HepG2 (cell line): ENCODE measurements around the gene RREB1. TPM values are rescaled to one million over a fixed set of nuclear protein-coding genes. Genes with fewer than 3 reads are reported as not detected.
A peak's percentile ranks its signal among the peaks of the same experiment; 100 is the strongest.

Experiments used
- CCDC6 ChIP-seq: sonication (generic); formaldehyde crosslinking; IDR thresholded peaks from 2 replicates; pipeline ENCODE4 v1.8.1; 2022; ENCODE audit warnings: mild to moderate bottlenecking, missing genetic modification reagents, moderate library complexity
- FLYWCH1 ChIP-seq: sonication (generic); formaldehyde crosslinking; IDR thresholded peaks from 2 replicates; pipeline ENCODE4 v1.8.1; 2023; ENCODE audit warnings: mild to moderate bottlenecking, missing genetic modification reagents
- FOXC1 ChIP-seq: sonication (generic); formaldehyde crosslinking; IDR thresholded peaks from 2 replicates; pipeline ENCODE4 v1.8.0; 2022; ENCODE audit warnings: mild to moderate bottlenecking, missing genetic modification reagents, borderline replicate concordance
- FOXO1 ChIP-seq: sonication (generic); formaldehyde crosslinking; IDR thresholded peaks from 2 replicates; pipeline ENCODE4 v1.4.0; 2020; ENCODE audit warnings: missing genetic modification reagents
- KLF9 ChIP-seq: IDR thresholded peaks from 2 replicates; pipeline ENCODE4 v1.6.1; 2016; ENCODE audit warnings: low read depth
- MXD4 ChIP-seq: IDR thresholded peaks from 2 replicates; pipeline ENCODE4 v1.6.1; 2016; ENCODE audit warnings: mild to moderate bottlenecking, missing biosample characterization, missing genetic modification reagents
- NAIF1 ChIP-seq: sonication (generic); formaldehyde crosslinking; IDR thresholded peaks from 2 replicates; pipeline ENCODE4 v1.5.0; 2020; ENCODE audit warnings: mild to moderate bottlenecking, missing genetic modification reagents, borderline replicate concordance
- NFE2 ChIP-seq: sonication (generic); formaldehyde crosslinking; IDR thresholded peaks from 2 replicates; pipeline ENCODE4 v1.4.0; 2020; ENCODE audit warnings: missing genetic modification reagents
- PITX1 ChIP-seq: sonication (generic); formaldehyde crosslinking; IDR thresholded peaks from 2 replicates; pipeline ENCODE4 v1.5.1; 2020; ENCODE audit warnings: mild to moderate bottlenecking, missing genetic modification reagents
- RBAK ChIP-seq: sonication (generic); formaldehyde crosslinking; IDR thresholded peaks from 2 replicates; pipeline ENCODE4 v1.5.1; 2020; ENCODE audit warnings: mild to moderate bottlenecking, missing genetic modification reagents
- TGIF2 ChIP-seq: IDR thresholded peaks from 2 replicates; pipeline ENCODE4 v1.6.1; 2016; ENCODE audit warnings: control low read depth, missing compliant biosample characterization
- ZBTB38 ChIP-seq: sonication (generic); formaldehyde crosslinking; IDR thresholded peaks from 2 replicates; pipeline ENCODE4 v1.5.1; 2020; ENCODE audit warnings: mild to moderate bottlenecking, missing genetic modification reagents
- ZFP37 ChIP-seq: sonication (generic); formaldehyde crosslinking; IDR thresholded peaks from 2 replicates; pipeline ENCODE4 v1.4.0; 2020; ENCODE audit warnings: missing genetic modification reagents, borderline replicate concordance
- ZNF205 ChIP-seq: IDR thresholded peaks from 2 replicates; pipeline ENCODE4 v1.6.1; 2018; ENCODE audit warnings: missing biosample characterization, missing genetic modification reagents
- ZNF292 ChIP-seq: sonication (generic); formaldehyde crosslinking; IDR thresholded peaks from 2 replicates; pipeline ENCODE4 v1.8.1; 2022; ENCODE audit warnings: mild to moderate bottlenecking, low read depth, missing genetic modification reagents, borderline replicate concordance
- ZNF891 ChIP-seq: sonication (generic); formaldehyde crosslinking; IDR thresholded peaks from 2 replicates; pipeline ENCODE4 v1.5.0; 2020; ENCODE audit warnings: mild to moderate bottlenecking, missing genetic modification reagents
- ZSCAN21 ChIP-seq: sonication (generic); formaldehyde crosslinking; IDR thresholded peaks from 2 replicates; pipeline ENCODE4 v1.8.0; 2022; ENCODE audit warnings: mild to moderate bottlenecking, missing genetic modification reagents, moderate library complexity, borderline replicate concordance
- polyA plus RNA-seq, 8 experiments: library from polyadenylated mRNA; depleted of rRNA in 3 of 8; stranded (reverse) in 7 of 8; unstranded in 1 of 8; fragments of >200 nt; fragmentation: Illumina TruSeq in 4 of 8; extraction: Trizol in 4 of 8; gene quantifications; 2 replicates each; pipeline versions ENCODE4 v1.2.1 to v1.2.3, GENCODE V29; 2011 to 2016; ENCODE audit warnings: low read depth in 4 of 8, missing spikeins in 1 of 8, mixed read lengths in 1 of 8; ENCODE audit not compliant: insufficient read depth in 1 of 8
- total RNA-seq, 5 experiments: library from RNA; depleted of rRNA; stranded (reverse); fragments of >200 nt; fragmentation: Illumina TruSeq; extraction: Trizol; gene quantifications; 2 replicates each; pipeline ENCODE4 v1.2.3, GENCODE V29; 2016; ENCODE audit warnings: low read depth in 1 of 5
- TF ChIP-seq, protein P1 (sequence below): sonication (generic); formaldehyde crosslinking; IDR thresholded peaks from 2 replicates; pipeline ENCODE4 v1.4.0; 2020; ENCODE audit warnings: mild to moderate bottlenecking, missing genetic modification reagents, borderline replicate concordance
- TF ChIP-seq, protein P2 (sequence below): sonication (generic); formaldehyde crosslinking; IDR thresholded peaks from 2 replicates; pipeline ENCODE4 v1.5.1; 2020; ENCODE audit warnings: mild to moderate bottlenecking, moderate library complexity, missing genetic modification reagents
- TF ChIP-seq, protein P3 (sequence below), 2 experiments: fragments of 450-650 bp in 1 of 2; sonication (generic) in 1 of 2; formaldehyde crosslinking; IDR thresholded peaks; 2 replicates each; pipeline versions ENCODE4 v1.5.0 to v1.8.0; 2020 to 2022; ENCODE audit warnings: mild to moderate bottlenecking in 1 of 2, missing genetic modification reagents in 1 of 2
- TF ChIP-seq, protein P4 (sequence below): sonication (generic); formaldehyde crosslinking; IDR thresholded peaks from 2 replicates; pipeline ENCODE4 v1.8.1; 2023; ENCODE audit warnings: missing genetic modification reagents, mild to moderate bottlenecking, borderline replicate concordance

Gene RREB1
- total and polyA plus RNA-seq, 2 of the 13 experiments (the other 11 are each of a cell fraction or from before 2014, with no cell fraction given), result 6.1 to 23.2 TPM

DNA sequence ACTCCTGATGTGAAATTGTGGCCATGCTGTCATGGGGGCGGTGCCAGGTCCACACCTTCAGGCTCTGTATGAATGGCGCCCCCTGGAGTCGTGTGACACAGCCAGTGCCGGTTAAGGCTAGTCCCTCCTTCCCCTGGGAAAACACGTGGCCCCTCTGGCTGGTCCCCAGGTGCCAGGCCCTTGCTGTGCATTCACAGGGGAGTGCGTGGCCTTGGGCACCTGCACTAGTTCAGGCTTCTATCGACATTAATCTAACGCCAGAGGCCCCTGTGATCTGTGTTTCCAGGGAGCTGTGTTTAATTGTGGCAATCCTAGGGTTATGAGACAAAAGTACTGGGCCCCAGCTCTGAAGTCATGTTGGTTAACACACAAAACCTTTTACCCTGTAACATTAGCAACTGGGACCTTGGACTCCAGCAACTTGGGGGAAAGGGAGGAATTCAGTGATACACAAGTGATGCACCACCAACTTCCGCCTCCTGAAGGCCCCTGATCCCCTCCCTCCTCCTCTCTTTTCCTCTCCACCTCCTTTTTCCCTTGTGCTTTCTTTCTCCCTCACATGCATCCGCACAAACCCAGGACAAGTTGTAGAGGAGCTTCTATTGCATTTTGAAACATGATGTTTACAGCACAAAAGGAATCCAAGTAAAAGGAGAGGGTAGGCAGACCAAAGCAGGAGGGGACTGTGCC lies 131.3 kb downstream of the RREB1 start (continued):
- peak; percentile 68; the same call in 1 of the 2 replicates for TF ChIP-seq CCDC6
- TF ChIP-seq, protein P1, sequence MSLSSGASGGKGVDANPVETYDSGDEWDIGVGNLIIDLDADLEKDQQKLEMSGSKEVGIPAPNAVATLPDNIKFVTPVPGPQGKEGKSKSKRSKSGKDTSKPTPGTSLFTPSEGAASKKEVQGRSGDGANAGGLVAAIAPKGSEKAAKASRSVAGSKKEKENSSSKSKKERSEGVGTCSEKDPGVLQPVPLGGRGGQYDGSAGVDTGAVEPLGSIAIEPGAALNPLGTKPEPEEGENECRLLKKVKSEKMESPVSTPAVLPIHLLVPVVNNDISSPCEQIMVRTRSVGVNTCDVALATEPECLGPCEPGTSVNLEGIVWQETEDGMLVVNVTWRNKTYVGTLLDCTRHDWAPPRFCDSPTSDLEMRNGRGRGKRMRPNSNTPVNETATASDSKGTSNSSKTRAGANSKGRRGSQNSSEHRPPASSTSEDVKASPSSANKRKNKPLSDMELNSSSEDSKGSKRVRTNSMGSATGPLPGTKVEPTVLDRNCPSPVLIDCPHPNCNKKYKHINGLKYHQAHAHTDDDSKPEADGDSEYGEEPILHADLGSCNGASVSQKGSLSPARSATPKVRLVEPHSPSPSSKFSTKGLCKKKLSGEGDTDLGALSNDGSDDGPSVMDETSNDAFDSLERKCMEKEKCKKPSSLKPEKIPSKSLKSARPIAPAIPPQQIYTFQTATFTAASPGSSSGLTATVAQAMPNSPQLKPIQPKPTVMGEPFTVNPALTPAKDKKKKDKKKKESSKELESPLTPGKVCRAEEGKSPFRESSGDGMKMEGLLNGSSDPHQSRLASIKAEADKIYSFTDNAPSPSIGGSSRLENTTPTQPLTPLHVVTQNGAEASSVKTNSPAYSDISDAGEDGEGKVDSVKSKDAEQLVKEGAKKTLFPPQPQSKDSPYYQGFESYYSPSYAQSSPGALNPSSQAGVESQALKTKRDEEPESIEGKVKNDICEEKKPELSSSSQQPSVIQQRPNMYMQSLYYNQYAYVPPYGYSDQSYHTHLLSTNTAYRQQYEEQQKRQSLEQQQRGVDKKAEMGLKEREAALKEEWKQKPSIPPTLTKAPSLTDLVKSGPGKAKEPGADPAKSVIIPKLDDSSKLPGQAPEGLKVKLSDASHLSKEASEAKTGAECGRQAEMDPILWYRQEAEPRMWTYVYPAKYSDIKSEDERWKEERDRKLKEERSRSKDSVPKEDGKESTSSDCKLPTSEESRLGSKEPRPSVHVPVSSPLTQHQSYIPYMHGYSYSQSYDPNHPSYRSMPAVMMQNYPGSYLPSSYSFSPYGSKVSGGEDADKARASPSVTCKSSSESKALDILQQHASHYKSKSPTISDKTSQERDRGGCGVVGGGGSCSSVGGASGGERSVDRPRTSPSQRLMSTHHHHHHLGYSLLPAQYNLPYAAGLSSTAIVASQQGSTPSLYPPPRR (CRISPR knock-in tag), result peak; percentile 68
- TF ChIP-seq, protein P2, sequence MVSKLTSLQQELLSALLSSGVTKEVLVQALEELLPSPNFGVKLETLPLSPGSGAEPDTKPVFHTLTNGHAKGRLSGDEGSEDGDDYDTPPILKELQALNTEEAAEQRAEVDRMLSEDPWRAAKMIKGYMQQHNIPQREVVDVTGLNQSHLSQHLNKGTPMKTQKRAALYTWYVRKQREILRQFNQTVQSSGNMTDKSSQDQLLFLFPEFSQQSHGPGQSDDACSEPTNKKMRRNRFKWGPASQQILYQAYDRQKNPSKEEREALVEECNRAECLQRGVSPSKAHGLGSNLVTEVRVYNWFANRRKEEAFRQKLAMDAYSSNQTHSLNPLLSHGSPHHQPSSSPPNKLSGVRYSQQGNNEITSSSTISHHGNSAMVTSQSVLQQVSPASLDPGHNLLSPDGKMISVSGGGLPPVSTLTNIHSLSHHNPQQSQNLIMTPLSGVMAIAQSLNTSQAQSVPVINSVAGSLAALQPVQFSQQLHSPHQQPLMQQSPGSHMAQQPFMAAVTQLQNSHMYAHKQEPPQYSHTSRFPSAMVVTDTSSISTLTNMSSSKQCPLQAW, result peak; percentile 69
- peak; percentile 58; the same call in 1 of the 2 replicates for TF ChIP-seq PITX1 (CRISPR knock-in tag)
- TF ChIP-seq, protein P3, sequence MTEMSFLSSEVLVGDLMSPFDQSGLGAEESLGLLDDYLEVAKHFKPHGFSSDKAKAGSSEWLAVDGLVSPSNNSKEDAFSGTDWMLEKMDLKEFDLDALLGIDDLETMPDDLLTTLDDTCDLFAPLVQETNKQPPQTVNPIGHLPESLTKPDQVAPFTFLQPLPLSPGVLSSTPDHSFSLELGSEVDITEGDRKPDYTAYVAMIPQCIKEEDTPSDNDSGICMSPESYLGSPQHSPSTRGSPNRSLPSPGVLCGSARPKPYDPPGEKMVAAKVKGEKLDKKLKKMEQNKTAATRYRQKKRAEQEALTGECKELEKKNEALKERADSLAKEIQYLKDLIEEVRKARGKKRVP (CRISPR knock-in tag; IDR thresholded peaks at IDR 0.05), result peak in 1 of 2 experiments; percentile 61; a peak in 2 of 4 replicates
- peak; percentile 98 for TF ChIP-seq MXD4 (CRISPR knock-in tag)
- TF ChIP-seq ZNF292 (CRISPR knock-in tag), result peak; percentile 42; the same call in 1 of the 2 replicates
- peak; percentile 69; the same call in 1 of the 2 replicates for TF ChIP-seq KLF9
- TF ChIP-seq ZBTB38 (CRISPR knock-in tag), result peak; percentile 51; the same call in 1 of the 2 replicates
- peak; percentile 76; the same call in 1 of the 2 replicates for TF ChIP-seq TGIF2 (CRISPR knock-in tag)
- peak; percentile 19; the same call in 1 of the 2 replicates for TF ChIP-seq ZNF205
- peak; percentile 85; the same call in 1 of the 2 replicates for TF ChIP-seq ZNF891 (CRISPR knock-in tag)
- peak; percentile 66 for TF ChIP-seq FOXO1 (CRISPR knock-in tag)
- peak; percentile 89 for TF ChIP-seq ZSCAN21 (CRISPR knock-in tag)
- TF ChIP-seq ZFP37, result no peak
- TF ChIP-seq NFE2 (CRISPR knock-in tag), result no peak
- TF ChIP-seq, protein P4, sequence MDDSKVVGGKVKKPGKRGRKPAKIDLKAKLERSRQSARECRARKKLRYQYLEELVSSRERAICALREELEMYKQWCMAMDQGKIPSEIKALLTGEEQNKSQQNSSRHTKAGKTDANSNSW, result no peak
- no peak for TF ChIP-seq RBAK (CRISPR knock-in tag)
- peak; percentile 46; the same call in 1 of the 2 replicates for TF ChIP-seq FOXC1
- TF ChIP-seq NAIF1 (CRISPR knock-in tag), result no peak; the same call in 1 of the 2 replicates
- TF ChIP-seq FLYWCH1 (CRISPR knock-in tag), result no peak
